Mononuclear cell (primary cell): ENCODE data around the gene CAVIN3. TPM values are rescaled to one million over a fixed set of nuclear protein-coding genes. Genes with fewer than 3 reads are reported as not detected.
"Not testable (repeated sequence)": the region's sequence is repeated elsewhere in the genome, so short reads cannot be mapped to it uniquely, and the experiment has no call there.

Experiments used
- H3K27me3 ChIP-seq: 2 replicates; pipeline ENCODE4 v1.6.0; 2011; ENCODE audit warnings: low read length, control low read depth; ENCODE audit not compliant: insufficient read depth
- H3K4me1 ChIP-seq: 2 replicates; pipeline ENCODE4 v1.5.1; 2011; ENCODE audit warnings: mild to moderate bottlenecking, low read length, control low read depth; ENCODE audit not compliant: insufficient read depth
- H3K4me3 ChIP-seq: 2 replicates; pipeline ENCODE4 v1.5.1; 2011; ENCODE audit warnings: mild to moderate bottlenecking, low read length, moderate library complexity
- H3K9me3 ChIP-seq: 2 replicates; pipeline ENCODE4 v1.5.1; 2011; ENCODE audit warnings: low read depth, mild to moderate bottlenecking, control low read depth, low read length
- total RNA-seq: library from RNA; depleted of rRNA; stranded (reverse); fragments of >200 nt; gene quantifications from one replicate; pipeline ENCODE4 v1.2.3, GENCODE V29; 2012

Gene CAVIN3
- total RNA-seq, 1 donor, result 1.8 TPM

- Histone ChIP-seq H3K4me3 (no peak overlapping the region), H3K4me1 (no peaks in the 10 kb centered on the region), H3K9me3 (no peaks in the 10 kb centered on the region), H3K27me3 (peaks cover 31% of the 10 kb centered on the region)
Observed at GRCh38 chr11:6307876-6308275, 12.4 kb downstream of the CAVIN3 start.

- H3K9me3 ChIP-seq, result no peaks in the 10 kb centered on the region
- H3K4me1 ChIP-seq, result no peaks in the 10 kb centered on the region
- no peak overlapping the region for H3K4me3 ChIP-seq
- peaks cover 19% of the 10 kb centered on the region for H3K27me3 ChIP-seq
Observed at GRCh38 chr11:6305297-6305696, 15.0 kb downstream of the CAVIN3 start.

- H3K9me3 ChIP-seq, result no peaks in the 10 kb centered on the region
- H3K4me1 ChIP-seq, result no peaks in the 10 kb centered on the region
- peaks cover 15% of the 10 kb centered on the region for H3K27me3 ChIP-seq
- no peak overlapping the region for H3K4me3 ChIP-seq
Observed at GRCh38 chr11:6303661-6304060, 16.6 kb downstream of the CAVIN3 start.

- no peaks in the 10 kb centered on the region for H3K9me3 ChIP-seq
- H3K4me3 ChIP-seq, result no peak overlapping the region
- no peaks in the 10 kb centered on the region for H3K4me1 ChIP-seq
- peaks cover 11% of the 10 kb centered on the region for H3K27me3 ChIP-seq
Observed at GRCh38 chr11:6301096-6301495, 19.2 kb downstream of the CAVIN3 start.

- H3K4me3 ChIP-seq, result no peak overlapping the region
- no peaks in the 10 kb centered on the region for H3K4me1 ChIP-seq
- peaks cover 7% of the 10 kb centered on the region for H3K27me3 ChIP-seq
- no peaks in the 10 kb centered on the region for H3K9me3 ChIP-seq
Observed at GRCh38 chr11:6300325-6300724, 20.0 kb downstream of the CAVIN3 start.

- H3K4me3 ChIP-seq, result no peak overlapping the region
- H3K9me3 ChIP-seq, result no peaks in the 10 kb centered on the region
- peaks cover 3% of the 10 kb centered on the region for H3K27me3 ChIP-seq
- H3K4me1 ChIP-seq, result no peaks in the 10 kb centered on the region
Observed at GRCh38 chr11:6298605-6299004, 21.7 kb downstream of the CAVIN3 start.

GRCh38 chr11:6297831-6298230 lies 22.5 kb downstream of the CAVIN3 start:
- Histone ChIP-seq H3K9me3 (no peaks in the 10 kb centered on the region), H3K4me3 (no peak overlapping the region), H3K4me1 (no peaks in the 10 kb centered on the region), H3K27me3 (peaks cover 3% of the 10 kb centered on the region)

- Histone ChIP-seq H3K4me1 (no peaks in the 10 kb centered on the region), H3K27me3 (peaks cover 42% of the 10 kb centered on the region), H3K9me3 (no peaks in the 10 kb centered on the region), H3K4me3 (no peak overlapping the region)
Observed at GRCh38 chr11:6285019-6285418, 35.3 kb downstream of the CAVIN3 start.

GRCh38 chr11:6284250-6284649 lies 36.1 kb downstream of the CAVIN3 start:
- Histone ChIP-seq H3K4me3 (no peak overlapping the region), H3K27me3 (peaks cover 40% of the 10 kb centered on the region), H3K4me1 (no peaks in the 10 kb centered on the region), H3K9me3 (no peaks in the 10 kb centered on the region)

- no peaks in the 10 kb centered on the region for H3K9me3 ChIP-seq
- H3K4me3 ChIP-seq, result no peak overlapping the region
- peaks cover 38% of the 10 kb centered on the region for H3K27me3 ChIP-seq
- no peaks in the 10 kb centered on the region for H3K4me1 ChIP-seq
Observed at GRCh38 chr11:6283453-6284023, 36.8 kb downstream of the CAVIN3 start.

- H3K4me1 ChIP-seq, H3K9me3 ChIP-seq, H3K4me3 ChIP-seq: not testable (repeated sequence)
- H3K27me3 ChIP-seq, result peaks cover 33% of the 10 kb centered on the region
Observed at GRCh38 chr11:6280809-6281208, 39.5 kb downstream of the CAVIN3 start.

GRCh38 chr11:6273188-6273587 lies 47.1 kb downstream of the CAVIN3 start:
- H3K27me3 ChIP-seq, result peaks cover 24% of the 10 kb centered on the region
- H3K4me1 ChIP-seq, result no peaks in the 10 kb centered on the region
- no peak overlapping the region for H3K4me3 ChIP-seq
- H3K9me3 ChIP-seq, result no peaks in the 10 kb centered on the region

- Histone ChIP-seq H3K9me3 (no peaks in the 10 kb centered on the region), H3K4me1 (no peaks in the 10 kb centered on the region), H3K4me3 (no peak overlapping the region), H3K27me3 (peaks cover 19% of the 10 kb centered on the region)
Observed at GRCh38 chr11:6271598-6271997, 48.7 kb downstream of the CAVIN3 start.

GRCh38 chr11:6270584-6271246 lies 49.6 kb downstream of the CAVIN3 start:
- Histone ChIP-seq H3K4me1 (no peaks in the 10 kb centered on the region), H3K9me3 (no peaks in the 10 kb centered on the region), H3K4me3 (no peak overlapping the region)

GRCh38 chr11:6269994-6270393 lies 50.3 kb downstream of the CAVIN3 start:
- no peaks in the 10 kb centered on the region for H3K4me1 ChIP-seq
- H3K27me3 ChIP-seq, result peaks cover 17% of the 10 kb centered on the region

More at GRCh38 chr11:6270584-6271246, 49.6 kb downstream of the CAVIN3 start:
- H3K27me3 ChIP-seq, result peaks cover 14% of the 10 kb centered on the region

More at GRCh38 chr11:6269994-6270393, 50.3 kb downstream of the CAVIN3 start:
- H3K9me3 ChIP-seq, result no peaks in the 10 kb centered on the region
- no peak overlapping the region for H3K4me3 ChIP-seq
